NT2/D1 (cell line): ENCODE measurements around the gene SLC9A7.

Experiments
- YY1 ChIP-seq: IDR thresholded peaks from 2 replicates; pipeline ENCODE4 v1.6.1; 2011; ENCODE audit not compliant: insufficient read length, insufficient read depth
- ZNF274 ChIP-seq: IDR thresholded peaks from 2 replicates; pipeline ENCODE4 v1.6.1; 2011; ENCODE audit warnings: mild to moderate bottlenecking, low read depth, low read length

DNA sequence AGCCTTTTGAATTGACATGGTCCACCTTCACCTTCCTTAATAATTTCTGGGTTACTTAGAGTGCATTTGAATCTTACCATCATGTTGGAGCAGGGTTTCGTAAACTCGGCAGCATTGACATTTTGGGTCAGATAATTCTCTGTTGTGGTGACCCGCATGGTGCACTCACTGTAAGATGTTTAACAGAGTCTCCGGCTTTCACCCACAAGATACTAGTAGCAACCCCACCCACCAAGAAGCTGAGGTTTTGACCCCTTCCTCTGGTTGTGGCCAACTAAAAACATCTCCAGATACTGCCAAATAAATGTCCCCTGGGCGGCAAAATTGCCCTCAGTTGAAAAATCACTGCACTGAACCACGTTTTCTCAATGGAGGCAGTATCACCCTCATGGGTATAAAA, 122.7 kb downstream of the SLC9A7 start:
- TF ChIP-seq YY1: no peak
- TF ChIP-seq ZNF274: no peak
